22Rv1 (cell line): Measurements from ENCODE around the gene RHOC.
"Not testable (repeated sequence)": the region's sequence is repeated elsewhere in the genome, so short reads cannot be mapped to it uniquely, and the experiment has no call there.

Experiments used
- ZFX ChIP-seq: fragments of 450-650 bp; IDR thresholded peaks from 2 replicates; pipeline ENCODE4 v1.6.1; 2017; ENCODE audit warnings: antibody characterized with exemption, borderline replicate concordance
- TF ChIP-seq, protein P1 (sequence below): fragments of 450-650 bp; IDR thresholded peaks from 2 replicates; pipeline ENCODE4 v1.5.1; 2017; ENCODE audit warnings: mild to moderate bottlenecking

DNA sequence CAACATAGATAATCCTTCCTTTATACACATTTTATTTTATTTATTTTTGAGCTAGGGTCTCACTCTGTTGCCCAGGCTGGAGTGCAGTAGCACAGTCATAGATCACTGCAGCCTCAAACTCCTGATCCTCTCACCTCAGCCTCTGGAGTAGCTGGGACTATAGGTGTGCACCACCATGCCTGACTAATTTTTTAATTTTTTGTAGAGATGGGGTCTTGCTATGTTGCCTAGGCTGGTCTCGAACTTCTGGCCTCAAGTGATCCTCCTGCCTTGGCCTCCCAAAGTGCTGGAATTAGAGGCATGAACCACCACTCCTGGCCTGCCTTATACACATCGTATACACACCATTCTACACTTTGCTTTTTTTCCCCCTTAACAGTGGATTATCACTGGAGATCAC, 14.4 kb upstream of the RHOC start:
- TF ChIP-seq, protein P1, sequence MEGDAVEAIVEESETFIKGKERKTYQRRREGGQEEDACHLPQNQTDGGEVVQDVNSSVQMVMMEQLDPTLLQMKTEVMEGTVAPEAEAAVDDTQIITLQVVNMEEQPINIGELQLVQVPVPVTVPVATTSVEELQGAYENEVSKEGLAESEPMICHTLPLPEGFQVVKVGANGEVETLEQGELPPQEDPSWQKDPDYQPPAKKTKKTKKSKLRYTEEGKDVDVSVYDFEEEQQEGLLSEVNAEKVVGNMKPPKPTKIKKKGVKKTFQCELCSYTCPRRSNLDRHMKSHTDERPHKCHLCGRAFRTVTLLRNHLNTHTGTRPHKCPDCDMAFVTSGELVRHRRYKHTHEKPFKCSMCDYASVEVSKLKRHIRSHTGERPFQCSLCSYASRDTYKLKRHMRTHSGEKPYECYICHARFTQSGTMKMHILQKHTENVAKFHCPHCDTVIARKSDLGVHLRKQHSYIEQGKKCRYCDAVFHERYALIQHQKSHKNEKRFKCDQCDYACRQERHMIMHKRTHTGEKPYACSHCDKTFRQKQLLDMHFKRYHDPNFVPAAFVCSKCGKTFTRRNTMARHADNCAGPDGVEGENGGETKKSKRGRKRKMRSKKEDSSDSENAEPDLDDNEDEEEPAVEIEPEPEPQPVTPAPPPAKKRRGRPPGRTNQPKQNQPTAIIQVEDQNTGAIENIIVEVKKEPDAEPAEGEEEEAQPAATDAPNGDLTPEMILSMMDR, result not testable (repeated sequence)
- TF ChIP-seq ZFX, result not testable (repeated sequence)
